HG02885 (cell line): ENCODE results near the gene PROS1.
"Not testable (repeated sequence)": the region's sequence is repeated elsewhere in the genome, so short reads cannot be mapped to it uniquely, and the experiment has no call there.

Experiments
- ATAC-seq: cut with Tn5 transposase; IDR thresholded peaks from one replicate; pipeline ENCODE4 v1.9.1; 2021; ENCODE audit warnings: mild to moderate bottlenecking; ENCODE audit not compliant: unreplicated experiment, poor library complexity

Gene PROS1

DNA sequence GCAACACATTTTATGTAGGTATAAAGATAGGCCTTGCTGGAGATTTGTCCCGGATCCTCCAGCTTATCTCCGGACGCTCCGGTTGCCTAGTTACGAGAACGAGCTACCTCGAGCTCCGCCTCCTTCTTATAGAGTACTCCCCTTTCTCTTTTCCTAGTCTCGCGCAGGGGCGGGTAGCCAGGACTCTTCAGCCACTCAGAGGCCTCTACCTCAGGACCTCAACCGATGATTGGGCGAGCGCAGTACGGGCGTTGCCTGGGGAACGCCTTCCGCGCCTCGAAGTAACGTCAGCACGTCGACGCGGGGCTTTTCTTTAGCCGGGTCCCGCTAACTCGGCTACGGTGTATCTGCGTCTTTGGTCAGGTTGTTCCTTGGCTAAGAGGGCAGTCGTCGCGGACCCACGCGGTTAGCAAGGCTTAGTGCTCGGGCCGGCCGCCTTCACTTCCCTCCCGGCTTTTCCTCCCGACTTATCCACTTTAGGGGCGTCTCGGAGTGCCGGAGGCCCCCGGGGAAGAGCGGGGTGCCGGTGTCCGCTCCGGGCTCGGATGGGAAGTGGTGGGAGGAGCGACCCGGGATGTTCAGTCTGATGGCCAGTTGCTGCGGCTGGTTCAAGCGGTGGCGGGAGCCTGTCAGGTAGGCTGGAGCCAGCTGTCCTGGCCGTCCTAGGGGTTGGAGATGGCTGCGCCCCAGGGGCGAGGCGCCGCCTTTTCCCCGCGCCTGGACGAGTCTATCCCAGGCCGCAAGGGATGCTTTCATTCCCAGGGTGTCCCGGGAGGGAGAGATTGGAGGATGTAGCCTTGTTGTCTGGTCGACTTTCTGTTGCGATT is 6.4 kb upstream of the PROS1 start, which contains the start of gene ARL13B:
TSS of gene ARL13B (plus strand) at position 306 of the 827 bp plus-strand sequence. CDS start at position 575, 269 bp downstream.
- peak; percentile 99 for ATAC-seq

- ATAC-seq: no peak
Observed at GRCh38 chr3:93969997-93970396, 3.7 kb downstream of the PROS1 start.

GRCh38 chr3:93969443-93969842 is 4.3 kb downstream of the PROS1 start:
- no peak for ATAC-seq

- not testable (repeated sequence) for ATAC-seq
Observed at GRCh38 chr3:93965106-93965505, 8.6 kb downstream of the PROS1 start.

GRCh38 chr3:93962798-93963197 is 10.9 kb downstream of the PROS1 start:
- no peak for ATAC-seq

DNA sequence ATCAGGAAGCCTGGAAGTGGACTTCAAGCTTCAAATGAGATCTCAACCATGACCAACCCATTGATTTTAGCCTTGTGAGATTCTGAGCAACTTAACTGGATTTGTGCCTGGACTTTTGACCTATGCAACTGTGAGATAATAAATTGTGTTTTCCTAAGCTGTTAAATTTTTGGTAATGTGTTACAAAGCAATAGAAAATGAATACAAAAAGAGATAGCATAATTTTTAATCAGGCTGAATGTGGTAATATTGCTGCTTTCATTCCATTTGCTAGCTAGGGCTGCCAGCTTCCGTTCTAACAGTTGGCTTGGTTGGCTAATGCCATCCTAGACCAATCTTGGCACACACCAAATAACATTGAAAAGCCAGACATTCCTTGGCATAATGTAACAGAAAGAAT is 12.2 kb downstream of the PROS1 start:
- ATAC-seq: no peak

DNA sequence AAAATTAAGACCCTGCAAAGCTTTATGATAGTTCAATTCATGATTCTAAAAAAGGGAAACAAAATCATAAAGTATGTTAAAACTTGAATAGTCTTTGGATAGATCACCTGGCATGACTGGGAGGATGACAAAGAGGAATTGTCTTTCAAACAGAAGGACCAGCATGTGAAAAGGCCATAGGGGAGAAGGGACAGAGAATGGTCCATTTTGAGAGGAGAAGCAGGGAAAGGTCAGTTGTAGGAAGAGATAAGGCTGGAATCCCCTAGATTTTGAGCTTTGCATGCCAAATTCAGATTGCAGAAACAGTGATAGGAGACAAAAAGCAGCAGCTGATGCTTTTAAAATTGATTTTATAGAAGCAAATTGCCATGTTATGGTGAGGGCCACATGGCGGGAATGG is 12.7 kb downstream of the PROS1 start:
- ATAC-seq: no peak

GRCh38 chr3:93949958-93950357 is 23.7 kb downstream of the PROS1 start:
- ATAC-seq: not testable (repeated sequence)

DNA sequence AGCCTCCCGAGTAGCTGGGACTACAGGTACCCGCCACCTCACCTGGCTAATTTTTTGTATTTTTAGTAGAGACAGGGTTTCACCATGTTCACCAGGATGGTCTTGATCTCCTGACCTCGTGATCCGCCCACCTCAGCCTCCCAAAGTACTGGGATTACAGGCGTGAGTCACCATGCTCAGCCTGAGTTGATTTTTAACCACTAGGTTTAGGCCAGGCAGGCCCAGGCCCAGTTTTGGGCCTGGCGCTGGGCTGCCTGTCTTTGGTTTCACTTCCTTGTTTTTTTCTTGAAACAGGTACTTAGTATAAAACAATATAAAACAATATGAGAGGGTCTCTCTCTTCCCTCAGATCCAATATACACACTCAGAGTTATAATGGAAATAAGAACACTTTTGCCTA is 36.2 kb downstream of the PROS1 start:
- not testable (repeated sequence) for ATAC-seq

- no peak for ATAC-seq
Observed at GRCh38 chr3:93936549-93936948, 37.1 kb downstream of the PROS1 start.

- ATAC-seq: no peak
Observed at GRCh38 chr3:93934366-93935046, 39.2 kb downstream of the PROS1 start.

DNA sequence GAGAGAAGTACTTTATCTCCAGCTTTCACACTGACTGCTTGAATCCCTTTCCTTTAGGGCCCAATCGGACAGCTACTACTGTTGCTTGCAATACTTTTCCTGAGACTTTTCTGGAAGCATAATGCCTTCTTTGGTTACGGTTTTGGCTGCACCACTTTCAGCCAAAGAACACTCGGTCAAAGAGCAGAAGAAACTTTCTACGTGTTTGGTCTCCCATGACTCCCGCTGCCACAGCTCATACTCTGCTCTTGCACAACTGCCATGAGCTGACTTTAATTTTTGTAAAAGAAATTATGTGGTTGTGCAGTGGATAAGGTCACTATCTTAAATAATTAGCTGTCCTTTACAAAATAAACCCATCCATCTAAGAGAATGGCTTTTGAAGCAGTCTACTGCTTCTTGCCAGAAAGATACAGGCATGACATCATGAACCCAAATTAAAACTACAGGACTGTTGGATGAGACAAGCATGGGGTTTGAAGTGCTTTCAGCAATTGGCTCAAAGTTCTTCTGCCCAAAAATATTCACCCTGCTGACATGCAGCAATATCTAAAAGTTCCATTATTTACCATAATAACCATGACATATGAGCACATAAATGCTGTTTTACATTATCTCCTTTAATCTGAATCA is 42.0 kb downstream of the PROS1 start:
- no peak for ATAC-seq

GRCh38 chr3:93930041-93930440 is 43.7 kb downstream of the PROS1 start:
- ATAC-seq: no peak

DNA sequence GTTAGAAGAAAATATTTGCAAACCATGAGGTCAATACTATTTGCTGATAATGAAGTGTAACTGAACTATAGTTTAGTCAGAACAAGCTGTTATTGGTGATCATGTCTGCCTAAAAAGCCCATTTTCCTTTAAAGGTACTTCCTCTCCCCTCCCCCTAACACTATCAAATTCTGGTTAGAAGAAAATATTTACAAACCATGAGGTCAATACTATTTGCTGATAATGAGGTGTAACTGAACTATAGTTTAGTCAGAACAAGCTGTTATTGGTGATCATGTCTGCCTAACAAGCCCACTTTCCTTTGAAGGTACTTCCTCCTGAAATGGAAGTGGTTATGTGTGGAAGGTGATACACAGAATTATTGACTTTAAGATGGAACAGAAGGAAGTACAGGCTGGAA is 46.9 kb downstream of the PROS1 start:
- ATAC-seq: no peak

DNA sequence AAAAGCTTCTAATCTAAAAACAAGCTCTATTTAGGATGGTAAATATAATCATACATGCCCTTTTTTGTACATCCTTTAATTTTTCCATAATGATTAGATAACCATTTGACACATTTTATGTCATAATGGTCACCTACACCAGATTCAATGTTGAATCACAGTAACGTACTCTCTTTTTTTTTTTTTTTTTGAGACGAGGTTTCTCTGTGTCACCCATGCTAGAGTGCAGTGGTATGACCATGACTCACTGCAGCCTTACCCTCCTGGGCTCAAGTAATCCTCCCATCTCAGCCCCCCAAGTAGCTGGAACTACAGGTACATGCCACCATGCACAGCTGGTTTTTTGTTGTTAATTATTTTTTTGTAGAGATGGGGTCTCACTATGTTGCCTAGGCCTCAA is 49.2 kb downstream of the PROS1 start:
- ATAC-seq: no peak

DNA sequence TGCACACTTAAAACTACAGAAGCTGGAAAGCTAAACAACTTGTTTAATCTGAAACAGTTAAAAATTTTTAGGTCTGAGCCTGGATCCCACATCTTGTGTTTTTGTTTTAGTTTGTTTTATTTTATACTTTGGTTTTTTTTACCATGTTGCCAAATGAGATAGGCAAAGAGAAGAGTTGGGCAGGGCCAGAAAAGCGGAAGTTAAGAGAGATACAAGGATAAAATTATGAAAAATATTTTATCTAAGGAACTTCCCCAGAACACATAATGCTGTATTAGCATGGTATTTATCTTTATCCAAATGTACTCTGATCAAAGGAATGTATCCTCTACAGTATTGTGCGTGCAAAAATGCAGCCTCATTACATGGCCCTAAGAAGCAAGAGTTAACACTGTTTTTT is 50.7 kb downstream of the PROS1 start:
- no peak for ATAC-seq

DNA sequence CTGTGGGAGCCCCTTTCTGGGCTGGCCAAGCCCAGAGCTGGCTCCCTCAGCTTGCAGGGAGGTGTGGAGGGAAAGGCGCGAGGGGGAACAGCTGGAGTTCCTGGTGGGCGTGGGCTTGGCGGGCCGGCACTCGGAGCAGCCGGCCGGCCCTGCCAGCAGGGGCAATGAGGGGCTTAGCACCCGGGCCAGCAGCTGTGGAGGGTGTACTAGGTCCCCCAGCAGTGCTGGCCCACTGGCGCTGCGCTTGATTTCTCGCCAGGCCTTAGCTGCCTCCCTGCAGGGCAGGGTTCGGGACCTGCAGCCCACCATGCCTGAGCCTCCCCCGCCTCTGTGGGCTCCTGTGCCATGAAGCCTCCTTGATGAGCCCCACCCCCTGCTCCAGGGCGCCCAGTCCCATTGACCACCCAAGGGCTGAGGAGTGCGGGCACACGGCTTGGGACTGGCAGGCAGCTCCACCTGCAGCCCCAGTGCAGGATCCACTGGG is 56.1 kb downstream of the PROS1 start:
- not testable (repeated sequence) for ATAC-seq

- ATAC-seq: not testable (repeated sequence)
Observed at GRCh38 chr3:93913623-93914022, 60.1 kb downstream of the PROS1 start.

GRCh38 chr3:93911206-93911605 is 62.5 kb downstream of the PROS1 start:
- ATAC-seq: no peak

- no peak for ATAC-seq
Observed at GRCh38 chr3:93910097-93910496, 63.6 kb downstream of the PROS1 start.

GRCh38 chr3:93907132-93907531 is 66.6 kb downstream of the PROS1 start:
- no peak for ATAC-seq
